Measurements from ENCODE around the gene CDYL.

The CDYL gene

GRCh38 chr6:4797587-4797986, 21.4 kb downstream of the CDYL start:
- TF ChIP-seq CTCF (IDR thresholded peaks at IDR 0.05; ENCODE audit: low read depth, low read length, missing control alignments) = no peak
- in situ Hi-C loops (cut with HindIII; ENCODE audit: low sequenced_read_pairs) = no loop called here

GRCh38 chr6:4799912-4800311, 23.7 kb downstream of the CDYL start:
- in situ Hi-C loops (cut with HindIII; ENCODE audit: low sequenced_read_pairs) = no loop called here
- H3K4me3 ChIP-seq (ENCODE audit: low read depth, low read length) = no peak overlapping the region
- no peak for TF ChIP-seq CTCF (IDR thresholded peaks at IDR 0.05; ENCODE audit: low read depth, low read length, missing control alignments)
- no peak for DNase-seq (ENCODE audit: low read depth)

More at GRCh38 chr6:4797587-4797986, 21.4 kb downstream of the CDYL start:
- H3K4me3 ChIP-seq (ENCODE audit: low read depth, low read length) = no peak overlapping the region
- no peak for DNase-seq (ENCODE audit: low read depth)

GRCh38 chr6:4800662-4801061, 24.5 kb downstream of the CDYL start:
- no peak for TF ChIP-seq CTCF (IDR thresholded peaks at IDR 0.05; ENCODE audit: low read depth, low read length, missing control alignments)
- in situ Hi-C loops (cut with HindIII; ENCODE audit: low sequenced_read_pairs) = no loop called here
- no peak overlapping the region for H3K4me3 ChIP-seq (ENCODE audit: low read depth, low read length)
- no peak for DNase-seq (ENCODE audit: low read depth)

- no peak for DNase-seq (ENCODE audit: low read depth)
- H3K4me3 ChIP-seq (ENCODE audit: low read depth, low read length) = no peak overlapping the region
- in situ Hi-C loops (cut with HindIII; ENCODE audit: low sequenced_read_pairs) = no loop called here
- no peak for TF ChIP-seq CTCF (IDR thresholded peaks at IDR 0.05; ENCODE audit: low read depth, low read length, missing control alignments)
Measured at GRCh38 chr6:4801491-4802110, 25.4 kb downstream of the CDYL start.

GRCh38 chr6:4802312-4802935, 26.2 kb downstream of the CDYL start:
- no peak overlapping the region for H3K4me3 ChIP-seq (ENCODE audit: low read depth, low read length)
- in situ Hi-C loops (cut with HindIII; ENCODE audit: low sequenced_read_pairs) = no loop called here
- DNase-seq (ENCODE audit: low read depth) = no peak
- no peak for TF ChIP-seq CTCF (IDR thresholded peaks at IDR 0.05; ENCODE audit: low read depth, low read length, missing control alignments)

- H3K4me3 ChIP-seq (ENCODE audit: low read depth, low read length) = no peak overlapping the region
- no peak for TF ChIP-seq CTCF (IDR thresholded peaks at IDR 0.05; ENCODE audit: low read depth, low read length, missing control alignments)
- in situ Hi-C loops (cut with HindIII; ENCODE audit: low sequenced_read_pairs) = no loop called here
- DNase-seq (ENCODE audit: low read depth) = no peak
Measured at GRCh38 chr6:4803343-4803744, 27.1 kb downstream of the CDYL start.

Data from astrocyte of the cerebellum (primary cell).